BE2C (cell line): Measurements from ENCODE around the gene H2BK1.
A peak's percentile ranks its signal among the peaks of the same experiment; 100 is the strongest.

Experiments used
- DNase-seq: peaks from one replicate; pipeline ENCODE4 v3.0.0-alpha.2; 2020
- H3K27me3 ChIP-seq: fragments of 250-450 bp; sonication (Bioruptor Pico); 2 replicates; pipeline ENCODE4 v1.5.1; 2020; ENCODE audit warnings: mild to moderate bottlenecking
- H3K36me3 ChIP-seq: fragments of 250-450 bp; sonication (Bioruptor Pico); 2 replicates; pipeline ENCODE4 v1.5.1; 2020; ENCODE audit warnings: mild to moderate bottlenecking
- H3K4me1 ChIP-seq: fragments of 250-450 bp; sonication (Bioruptor Pico); 2 replicates; pipeline ENCODE4 v1.5.1; 2020
- H3K4me3 ChIP-seq: 2 replicates; pipeline ENCODE4 v1.5.1; 2011; ENCODE audit warnings: low read depth, low read length
- H3K9me3 ChIP-seq: fragments of 250-450 bp; sonication (Bioruptor Pico); 2 replicates; pipeline ENCODE4 v1.5.1; 2020
- CTCF ChIP-seq: IDR thresholded peaks from 2 replicates; pipeline ENCODE4 v1.5.1; 2012; ENCODE audit warnings: mild to moderate bottlenecking, low read depth, low read length

H2BK1 gene

GRCh38 chr7:151249732-151250072 is 39.4 kb upstream of the H2BK1 start:
- DNase-seq = no peak
- no peak for TF ChIP-seq CTCF
- Histone ChIP-seq H3K4me1 (peaks cover 9% of the 10 kb centered on the region), H3K36me3 (no peaks in the 10 kb centered on the region), H3K4me3 (no peak overlapping the region), H3K9me3 (no peaks in the 10 kb centered on the region), H3K27me3 (peaks cover 4% of the 10 kb centered on the region)

DNA sequence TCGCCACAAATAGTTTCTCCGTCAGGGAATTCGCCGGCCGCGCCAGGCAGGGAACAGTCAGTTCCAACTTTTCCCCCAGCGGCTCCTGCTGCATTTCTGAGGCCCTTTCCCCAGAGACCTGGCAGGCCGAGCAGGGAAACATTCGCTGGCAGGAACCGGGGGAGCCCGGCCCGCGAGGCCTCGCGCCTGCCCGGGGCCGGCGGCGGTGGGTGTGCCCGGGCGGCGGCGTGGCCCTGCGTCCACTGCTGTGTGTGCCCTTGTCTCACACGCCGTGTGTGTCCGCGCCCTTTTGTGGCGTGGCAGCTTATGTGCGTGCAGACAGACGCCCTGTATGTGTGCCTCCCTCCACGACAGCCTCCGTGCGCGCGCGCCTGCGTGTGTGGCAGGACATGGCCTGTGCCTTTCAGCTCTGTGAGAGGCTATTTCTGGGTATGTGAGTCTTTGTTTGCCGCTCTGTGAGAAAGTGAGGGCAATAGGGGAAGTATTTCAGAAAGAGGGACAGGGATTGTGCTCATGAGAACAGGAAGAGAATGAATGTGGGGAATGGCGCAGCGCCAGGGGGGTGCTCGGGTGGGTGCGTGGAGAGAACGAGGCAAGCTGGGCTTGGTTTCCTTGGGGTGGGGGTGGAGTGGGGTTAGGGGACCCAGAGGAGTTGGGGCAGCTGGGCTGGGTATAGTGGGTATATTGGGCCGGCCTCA is 38.9 kb upstream of the H2BK1 start:
- H3K36me3 ChIP-seq = no peaks in the 10 kb centered on the region

DNA sequence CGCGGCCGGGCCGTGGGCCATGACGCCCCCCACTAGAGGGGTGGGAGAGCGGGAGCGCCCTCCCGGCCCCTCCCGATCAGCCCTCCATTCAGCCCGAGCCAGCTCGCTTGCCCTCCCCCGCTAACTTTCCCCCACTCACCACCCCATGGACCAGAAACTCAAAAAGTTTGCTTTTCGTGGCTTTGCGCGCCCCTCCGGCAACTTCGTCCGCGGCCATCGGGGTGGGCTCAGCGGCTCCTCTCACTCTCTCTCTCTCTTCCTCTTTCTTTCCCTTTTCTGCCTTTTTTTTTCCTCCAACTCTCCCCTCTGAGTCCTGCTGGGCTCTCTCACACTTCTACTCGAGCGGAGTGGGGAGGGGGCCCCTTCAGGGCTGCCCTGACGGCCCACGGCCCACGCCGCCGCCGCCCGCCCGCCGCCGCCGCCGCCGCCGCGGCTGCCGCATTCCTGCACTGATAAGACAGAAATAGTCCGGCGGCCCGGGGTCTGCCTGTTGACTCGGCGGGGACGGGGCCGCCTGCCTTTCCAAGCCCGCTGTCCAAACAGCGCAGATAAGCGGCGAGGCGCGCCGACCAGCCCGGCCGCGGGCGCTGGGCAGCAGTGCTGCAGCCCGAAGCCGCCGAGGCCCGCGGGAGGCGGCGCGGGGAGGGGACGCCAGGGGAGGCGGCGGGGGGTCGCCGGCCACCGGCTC is 38.2 kb upstream of the H2BK1 start, which contains the start of gene SMARCD3:
SMARCD3 (minus strand) TSS at position 349 of the 688 bp plus-strand sequence; CDS start at position 217, 132 bp downstream.
- Histone ChIP-seq H3K4me1 (peaks cover 20% of the 10 kb centered on the region), H3K36me3 (no peaks in the 10 kb centered on the region), H3K27me3 (peaks cover 4% of the 10 kb centered on the region), H3K4me3 (peak within 1 kb of the TSS; percentile 63), H3K9me3 (no peaks in the 10 kb centered on the region)
- peak; percentile 69 for DNase-seq
- TF ChIP-seq CTCF = no peak

More for the DNA sequence above, 38.9 kb upstream of the H2BK1 start:
- peaks cover 14% of the 10 kb centered on the region for H3K4me1 ChIP-seq
- peaks cover 4% of the 10 kb centered on the region for H3K27me3 ChIP-seq
- H3K9me3 ChIP-seq = no peaks in the 10 kb centered on the region
- peak overlapping the region; percentile 42 for H3K4me3 ChIP-seq
- TF ChIP-seq CTCF = no peak
- DNase-seq = peak; percentile 66

DNA sequence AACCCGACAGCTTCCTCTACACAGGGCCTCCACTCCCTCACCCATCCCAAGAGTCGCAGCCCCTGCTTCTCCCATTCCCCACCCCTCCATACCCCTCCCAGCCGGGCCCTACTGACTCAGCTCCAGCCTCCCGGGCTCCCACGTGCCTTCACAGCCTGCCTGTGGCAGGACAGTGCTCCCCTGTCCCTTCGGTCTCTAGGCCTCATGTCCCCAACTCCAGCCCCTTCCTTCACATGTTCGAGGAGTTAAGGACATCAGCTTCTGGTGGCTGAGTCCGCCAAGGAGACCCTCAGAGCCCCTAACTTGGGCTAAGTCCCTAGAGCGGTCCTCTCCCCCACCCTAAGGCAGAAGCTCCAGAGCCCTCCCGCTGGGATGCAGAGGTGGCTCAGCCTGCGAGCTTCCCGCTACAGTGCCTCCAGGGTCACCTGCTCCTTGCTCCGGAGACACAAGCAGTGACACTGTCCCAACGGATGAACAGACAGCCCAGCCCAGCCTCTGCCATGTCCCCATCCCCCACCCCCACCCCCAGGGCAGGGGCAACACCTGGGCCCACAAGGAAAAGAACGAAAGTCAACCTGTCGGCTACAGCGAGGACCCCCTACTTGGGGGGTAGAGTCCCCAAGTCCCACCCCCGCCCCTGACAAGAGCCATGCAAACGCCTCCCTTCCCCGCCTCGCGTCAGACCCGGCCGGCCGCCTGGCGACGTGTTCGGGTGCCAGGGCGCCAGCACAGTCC is 37.5 kb upstream of the H2BK1 start:
- no peak for TF ChIP-seq CTCF
- H3K27me3 ChIP-seq = peaks cover 4% of the 10 kb centered on the region
- no peak for DNase-seq
- H3K36me3 ChIP-seq = no peaks in the 10 kb centered on the region
- peak overlapping the region; percentile 63 for H3K4me3 ChIP-seq
- peaks cover 20% of the 10 kb centered on the region for H3K4me1 ChIP-seq
- H3K9me3 ChIP-seq = no peaks in the 10 kb centered on the region

- Histone ChIP-seq H3K9me3 (no peaks in the 10 kb centered on the region), H3K27me3 (peaks cover 4% of the 10 kb centered on the region), H3K4me1 (peaks cover 15% of the 10 kb centered on the region), H3K36me3 (no peaks in the 10 kb centered on the region), H3K4me3 (no peak overlapping the region)
- TF ChIP-seq CTCF = no peak
- DNase-seq = no peak
Measured at GRCh38 chr7:151246851-151247580, 36.7 kb upstream of the H2BK1 start.
